Mesothelial cell of epicardium (in vitro differentiated cells): Measurements from ENCODE around the gene KLF5. TPM values are rescaled to one million over a fixed set of nuclear protein-coding genes. Genes with fewer than 3 reads are reported as not detected.
A peak's percentile ranks its signal among the peaks of the same experiment; 100 is the strongest.

Experiments used
- DNase-seq, 2 experiments: peaks; one replicate each; pipeline ENCODE4 v3.0.0; 2021; ENCODE audit warnings: low spot score in 2 of 2; ENCODE audit not compliant: unreplicated experiment in 2 of 2
- H3K27ac Mint-ChIP-seq: 2 replicates; pipeline ENCODE4 v1.8.0; 2021; ENCODE audit warnings: mixed read lengths
- H3K27me3 Mint-ChIP-seq: 2 replicates; pipeline ENCODE4 v1.8.0; 2021; ENCODE audit warnings: low read depth, mixed read lengths
- H3K36me3 Mint-ChIP-seq: 2 replicates; pipeline ENCODE4 v1.8.0; 2021; ENCODE audit warnings: mixed read lengths
- H3K4me1 Mint-ChIP-seq: 2 replicates; pipeline ENCODE4 v1.8.0; 2021; ENCODE audit warnings: mixed read lengths
- H3K4me3 Mint-ChIP-seq: 2 replicates; pipeline ENCODE4 v1.8.0; 2021; ENCODE audit warnings: mild to moderate bottlenecking, moderate library complexity, mixed read lengths
- H3K9me3 Mint-ChIP-seq: 2 replicates; pipeline ENCODE4 v1.8.0; 2021; ENCODE audit warnings: mixed read lengths
- total RNA-seq: library from RNA; stranded (reverse); gene quantifications from 3 replicates; pipeline ENCODE4 v1.2.1, GENCODE V29; 2021
- TF ChIP-seq, protein P1 (sequence below): fragments of 200-600 bp; sonication (generic); IDR thresholded peaks from one replicate; pipeline ENCODE4 v1.5.0; 2021; ENCODE audit warnings: antibody characterized with exemption; ENCODE audit not compliant: unreplicated experiment

KLF5 gene
- total RNA-seq, 1 donor from 2014 or later, result 62.4 TPM

GRCh38 chr13:73073050-73073449 is 14.2 kb downstream of the KLF5 start:
- Mint-ChIP-seq H3K27me3 (no peaks in the 10 kb centered on the region), H3K4me3 (peak overlapping the region; percentile 16), H3K9me3 (no peaks in the 10 kb centered on the region), H3K36me3 (peaks cover 25% of the 10 kb centered on the region), H3K27ac (peak overlapping the region; percentile 91), H3K4me1 (peaks cover 65% of the 10 kb centered on the region)
- DNase-seq, result no peak
- TF ChIP-seq, protein P1, sequence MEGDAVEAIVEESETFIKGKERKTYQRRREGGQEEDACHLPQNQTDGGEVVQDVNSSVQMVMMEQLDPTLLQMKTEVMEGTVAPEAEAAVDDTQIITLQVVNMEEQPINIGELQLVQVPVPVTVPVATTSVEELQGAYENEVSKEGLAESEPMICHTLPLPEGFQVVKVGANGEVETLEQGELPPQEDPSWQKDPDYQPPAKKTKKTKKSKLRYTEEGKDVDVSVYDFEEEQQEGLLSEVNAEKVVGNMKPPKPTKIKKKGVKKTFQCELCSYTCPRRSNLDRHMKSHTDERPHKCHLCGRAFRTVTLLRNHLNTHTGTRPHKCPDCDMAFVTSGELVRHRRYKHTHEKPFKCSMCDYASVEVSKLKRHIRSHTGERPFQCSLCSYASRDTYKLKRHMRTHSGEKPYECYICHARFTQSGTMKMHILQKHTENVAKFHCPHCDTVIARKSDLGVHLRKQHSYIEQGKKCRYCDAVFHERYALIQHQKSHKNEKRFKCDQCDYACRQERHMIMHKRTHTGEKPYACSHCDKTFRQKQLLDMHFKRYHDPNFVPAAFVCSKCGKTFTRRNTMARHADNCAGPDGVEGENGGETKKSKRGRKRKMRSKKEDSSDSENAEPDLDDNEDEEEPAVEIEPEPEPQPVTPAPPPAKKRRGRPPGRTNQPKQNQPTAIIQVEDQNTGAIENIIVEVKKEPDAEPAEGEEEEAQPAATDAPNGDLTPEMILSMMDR, result no peak

DNA sequence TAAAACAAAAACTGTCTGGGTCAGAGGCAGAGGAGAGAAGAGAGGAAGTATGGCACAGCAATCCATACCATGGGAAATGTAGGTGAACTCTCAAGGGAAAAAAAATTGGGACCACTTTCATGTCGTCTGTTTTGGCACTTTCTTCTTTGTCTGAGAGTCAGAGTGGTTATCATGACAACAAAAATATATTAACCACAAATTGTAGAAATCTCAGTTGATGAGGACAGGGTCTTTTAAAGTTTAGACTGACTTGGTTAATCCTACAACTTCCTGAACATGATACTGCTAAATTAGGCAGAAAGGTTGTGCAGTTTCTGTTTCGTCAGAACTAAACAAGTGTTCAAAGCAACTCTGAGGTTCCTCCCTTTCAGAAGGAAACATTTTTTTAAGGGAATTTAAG is 15.2 kb downstream of the KLF5 start:
- Mint-ChIP-seq H3K4me3 (no peak overlapping the region), H3K27ac (peak overlapping the region; percentile 90), H3K9me3 (no peaks in the 10 kb centered on the region), H3K27me3 (no peaks in the 10 kb centered on the region), H3K36me3 (peaks cover 26% of the 10 kb centered on the region), H3K4me1 (peaks cover 65% of the 10 kb centered on the region)
- TF ChIP-seq, protein P1, result no peak
- no peak for DNase-seq

DNA sequence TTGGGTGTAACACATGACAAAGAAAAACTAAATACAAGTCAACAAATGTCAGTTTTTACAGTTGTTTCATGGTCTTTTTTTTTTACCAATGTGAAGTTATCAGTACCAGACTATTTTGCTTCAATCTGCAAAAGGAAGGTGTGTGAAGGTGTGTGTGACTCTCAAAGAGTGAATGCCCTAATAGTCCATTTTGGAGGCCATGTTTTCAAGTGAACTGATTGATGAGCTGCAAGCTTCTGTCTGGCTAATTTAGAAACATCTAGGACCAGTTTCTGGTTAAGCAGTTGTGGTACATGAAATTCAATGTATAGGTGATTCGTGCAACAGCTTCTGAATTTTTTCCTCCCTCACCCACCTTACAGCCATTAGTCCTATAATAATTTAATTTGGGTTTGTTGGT is 16.1 kb downstream of the KLF5 start:
- H3K27ac Mint-ChIP-seq, result peak overlapping the region; percentile 95
- peaks cover 6% of the 10 kb centered on the region for H3K9me3 Mint-ChIP-seq
- H3K27me3 Mint-ChIP-seq, result no peaks in the 10 kb centered on the region
- peaks cover 27% of the 10 kb centered on the region for H3K36me3 Mint-ChIP-seq
- no peak for DNase-seq
- peaks cover 56% of the 10 kb centered on the region for H3K4me1 Mint-ChIP-seq
- no peak overlapping the region for H3K4me3 Mint-ChIP-seq
- TF ChIP-seq, protein P1, result no peak

DNA sequence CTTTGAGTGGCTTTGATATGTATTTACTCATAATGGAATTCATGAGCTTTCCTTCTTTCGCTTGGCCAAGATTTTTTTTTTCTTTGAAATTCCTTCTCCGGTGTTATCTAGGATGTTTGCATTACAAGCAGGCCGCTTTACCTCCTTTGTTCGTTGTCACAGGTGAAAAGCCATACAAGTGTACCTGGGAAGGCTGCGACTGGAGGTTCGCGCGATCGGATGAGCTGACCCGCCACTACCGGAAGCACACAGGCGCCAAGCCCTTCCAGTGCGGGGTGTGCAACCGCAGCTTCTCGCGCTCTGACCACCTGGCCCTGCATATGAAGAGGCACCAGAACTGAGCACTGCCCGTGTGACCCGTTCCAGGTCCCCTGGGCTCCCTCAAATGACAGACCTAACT is 16.7 kb downstream of the KLF5 start:
- TF ChIP-seq, protein P1, result no peak
- no peak for DNase-seq
- no peaks in the 10 kb centered on the region for H3K27me3 Mint-ChIP-seq
- peak overlapping the region; percentile 53 for H3K4me3 Mint-ChIP-seq
- H3K36me3 Mint-ChIP-seq, result peaks cover 27% of the 10 kb centered on the region
- H3K9me3 Mint-ChIP-seq, result peaks cover 6% of the 10 kb centered on the region
- peaks cover 51% of the 10 kb centered on the region for H3K4me1 Mint-ChIP-seq
- H3K27ac Mint-ChIP-seq, result peak overlapping the region; percentile 95

GRCh38 chr13:73075954-73076353 is 17.1 kb downstream of the KLF5 start:
- H3K4me1 Mint-ChIP-seq, result peaks cover 47% of the 10 kb centered on the region
- peaks cover 27% of the 10 kb centered on the region for H3K36me3 Mint-ChIP-seq
- no peaks in the 10 kb centered on the region for H3K27me3 Mint-ChIP-seq
- H3K4me3 Mint-ChIP-seq, result peak overlapping the region; percentile 53
- DNase-seq, result no peak
- peaks cover 6% of the 10 kb centered on the region for H3K9me3 Mint-ChIP-seq
- H3K27ac Mint-ChIP-seq, result peak overlapping the region; percentile 95
- TF ChIP-seq, protein P1, result no peak

- no peak overlapping the region for H3K27ac Mint-ChIP-seq
- peaks cover 6% of the 10 kb centered on the region for H3K9me3 Mint-ChIP-seq
- TF ChIP-seq, protein P1, result no peak
- peaks cover 29% of the 10 kb centered on the region for H3K36me3 Mint-ChIP-seq
- H3K4me1 Mint-ChIP-seq, result peaks cover 40% of the 10 kb centered on the region
- no peaks in the 10 kb centered on the region for H3K27me3 Mint-ChIP-seq
- no peak for DNase-seq
- no peak overlapping the region for H3K4me3 Mint-ChIP-seq
Observed at GRCh38 chr13:73077865-73078264, 19.1 kb downstream of the KLF5 start.
